NCI-H2227 (cell line): Measurements from ENCODE around the gene THRB.
"Not testable (repeated sequence)": the region's sequence is repeated elsewhere in the genome, so short reads cannot be mapped to it uniquely, and the experiment has no call there.

Source experiments
- DNase-seq: peaks from one replicate; lab custom pipeline; 2025; ENCODE audit not compliant: unreplicated experiment; lab: John Stamatoyannopoulos, UW

THRB gene

GRCh38 chr3:24450160-24450907 lies 44.3 kb downstream of the THRB start:
- DNase-seq: no peak

GRCh38 chr3:24447836-24448235 lies 46.8 kb downstream of the THRB start:
- no peak for DNase-seq

- DNase-seq: no peak
These were observed 48.6 kb downstream of the THRB start for GRCh38 chr3:24446032-24446431.

GRCh38 chr3:24443476-24443875 lies 51.2 kb downstream of the THRB start:
- DNase-seq: no peak

- DNase-seq: no peak
These were observed 53.7 kb downstream of the THRB start for GRCh38 chr3:24440760-24441464.

- no peak for DNase-seq
These were observed 55.6 kb downstream of the THRB start for GRCh38 chr3:24439021-24439420.

- DNase-seq: no peak
These were observed 57.3 kb downstream of the THRB start for GRCh38 chr3:24437326-24437725.

- no peak for DNase-seq
These were observed 59.1 kb downstream of the THRB start for GRCh38 chr3:24435584-24435983.

- DNase-seq: no peak
These were observed 60.0 kb downstream of the THRB start for GRCh38 chr3:24434651-24435050.

- DNase-seq: no peak
These were observed 60.6 kb downstream of the THRB start for GRCh38 chr3:24433838-24434591.

GRCh38 chr3:24432989-24433388 lies 61.7 kb downstream of the THRB start:
- no peak for DNase-seq

- DNase-seq: no peak
These were observed 66.2 kb downstream of the THRB start for GRCh38 chr3:24428481-24428880.

- no peak for DNase-seq
These were observed 67.8 kb downstream of the THRB start for GRCh38 chr3:24426896-24427295.

- not testable (repeated sequence) for DNase-seq
These were observed 73.8 kb downstream of the THRB start for GRCh38 chr3:24420829-24421228.

GRCh38 chr3:24420224-24420623 lies 74.4 kb downstream of the THRB start:
- DNase-seq: no peak

- no peak for DNase-seq
These were observed 75.4 kb downstream of the THRB start for GRCh38 chr3:24419067-24419791.

GRCh38 chr3:24417730-24418129 lies 76.9 kb downstream of the THRB start:
- no peak for DNase-seq

GRCh38 chr3:24416224-24416623 lies 78.4 kb downstream of the THRB start:
- no peak for DNase-seq

- DNase-seq: no peak
These were observed 78.8 kb downstream of the THRB start for GRCh38 chr3:24415824-24416223.

GRCh38 chr3:24413662-24414061 lies 81.0 kb downstream of the THRB start:
- not testable (repeated sequence) for DNase-seq

- no peak for DNase-seq
These were observed 83.8 kb downstream of the THRB start for GRCh38 chr3:24410860-24411259.
